Left lung (tissue), 10 donors: ENCODE measurements around the gene HSD11B2. TPM values are rescaled to one million over a fixed set of nuclear protein-coding genes. Genes with fewer than 3 reads are reported as not detected.

Source experiments
- ATAC-seq: fragments of 200-7000 bp; cut with Tn5 transposase; one replicate; pipeline ENCODE4 v1.9.1; 2020; ENCODE audit warnings: moderate library complexity
- DNase-seq, 4 donors: peaks; one replicate each; pipeline ENCODE4 v3.0.0-alpha.2; 2013 to 2020
- H3K27ac ChIP-seq, 2 donors: fragments of 200-600 bp; sonication (generic) in 1 of 2; one replicate each; pipeline versions ENCODE4 v1.5.0 to v1.8.0; 2020 to 2021
- H3K27me3 ChIP-seq, 2 donors: fragments of 200-600 bp; sonication (generic) in 1 of 2; one replicate each; pipeline versions ENCODE4 v1.5.0 to v1.8.0; 2020 to 2021
- H3K36me3 ChIP-seq, 2 donors: fragments of 200-600 bp; sonication (generic) in 1 of 2; one replicate each; pipeline versions ENCODE4 v1.5.0 to v1.8.0; 2020 to 2021
- H3K4me1 ChIP-seq, 2 donors: fragments of 200-600 bp; one replicate each; pipeline ENCODE4 v1.8.0; 2021
- H3K4me3 ChIP-seq, 2 donors: fragments of 200-600 bp; sonication (generic) in 1 of 2; one replicate each; pipeline versions ENCODE4 v1.5.0 to v1.8.0; 2020 to 2021; ENCODE audit warnings: mild to moderate bottlenecking in 1 of 2
- H3K9me3 ChIP-seq, 2 donors: fragments of 200-600 bp; sonication (generic) in 1 of 2; one replicate each; pipeline versions ENCODE4 v1.5.0 to v1.8.0; 2020 to 2021
- intact Hi-C, 2 donors: fragments of 100-400 bp; cut with DNase I; formaldehyde crosslinking; loops; one replicate each; pipeline versions ENCODE4 v1.11.2 to v1.14.2; 2022
- polyA plus RNA-seq, 6 donors: library from polyadenylated mRNA; unstranded; fragments of 120-200 nt; gene quantifications; one replicate each; pipeline ENCODE4 v1.2.1, GENCODE V29; 2013; ENCODE audit not compliant: insufficient read length in 6 of 6
- total RNA-seq, 2 donors: library from RNA; stranded (reverse); fragmentation: NEBNext Ultra II Directional; extraction: Animal tissue kit (Norgen Biotek cat#: 25700); gene quantifications; one replicate each; pipeline ENCODE4 v1.2.1, GENCODE V29; 2021
- TF ChIP-seq, protein P1 (sequence below), 2 donors: fragments of 200-600 bp; sonication (generic) in 1 of 2; IDR thresholded peaks; one replicate each; pipeline versions ENCODE4 v1.5.0 to v1.8.0; 2021; ENCODE audit warnings: antibody characterized with exemption in 2 of 2
- donor health status: DM: no; HTN: yes; CAD: no.
- donor health status: DM: no; HTN: no; CAD: no.

HSD11B2 gene
- total and polyA plus RNA-seq, 8 donors, result 2.5 to 81.1 (median 54.7) TPM

DNA sequence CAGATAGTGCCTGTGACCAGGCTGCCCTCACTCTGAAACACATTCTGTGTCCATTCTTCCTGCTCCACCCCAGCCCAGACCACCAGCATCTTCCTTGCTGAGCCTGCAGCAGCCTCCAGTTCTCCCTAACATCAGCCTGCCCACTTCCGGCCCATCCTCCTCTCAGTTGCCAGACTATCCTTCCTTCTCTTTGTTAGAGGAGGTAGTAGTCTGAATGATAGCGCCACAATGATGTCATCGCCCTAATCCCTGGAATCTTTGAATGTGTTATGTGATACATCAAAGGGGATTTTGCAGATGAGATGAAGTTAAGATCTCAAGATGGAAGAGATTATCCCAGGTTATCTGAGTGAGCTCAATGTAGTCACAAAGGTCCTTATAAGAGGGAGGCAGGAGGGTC, 11.4 kb upstream of the HSD11B2 start:
- intact Hi-C loops, result no loop called here
- TF ChIP-seq, protein P1, sequence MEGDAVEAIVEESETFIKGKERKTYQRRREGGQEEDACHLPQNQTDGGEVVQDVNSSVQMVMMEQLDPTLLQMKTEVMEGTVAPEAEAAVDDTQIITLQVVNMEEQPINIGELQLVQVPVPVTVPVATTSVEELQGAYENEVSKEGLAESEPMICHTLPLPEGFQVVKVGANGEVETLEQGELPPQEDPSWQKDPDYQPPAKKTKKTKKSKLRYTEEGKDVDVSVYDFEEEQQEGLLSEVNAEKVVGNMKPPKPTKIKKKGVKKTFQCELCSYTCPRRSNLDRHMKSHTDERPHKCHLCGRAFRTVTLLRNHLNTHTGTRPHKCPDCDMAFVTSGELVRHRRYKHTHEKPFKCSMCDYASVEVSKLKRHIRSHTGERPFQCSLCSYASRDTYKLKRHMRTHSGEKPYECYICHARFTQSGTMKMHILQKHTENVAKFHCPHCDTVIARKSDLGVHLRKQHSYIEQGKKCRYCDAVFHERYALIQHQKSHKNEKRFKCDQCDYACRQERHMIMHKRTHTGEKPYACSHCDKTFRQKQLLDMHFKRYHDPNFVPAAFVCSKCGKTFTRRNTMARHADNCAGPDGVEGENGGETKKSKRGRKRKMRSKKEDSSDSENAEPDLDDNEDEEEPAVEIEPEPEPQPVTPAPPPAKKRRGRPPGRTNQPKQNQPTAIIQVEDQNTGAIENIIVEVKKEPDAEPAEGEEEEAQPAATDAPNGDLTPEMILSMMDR (IDR thresholded peaks at IDR 0.05), result no peak
- Histone ChIP-seq H3K4me1 (peaks cover 3 to 25% of the 10 kb centered on the region in 2 donors), H3K4me3 (no peak overlapping the region), H3K27ac (no peak overlapping the region), H3K27me3 (peaks cover 0 to 26% of the 10 kb centered on the region in 2 donors), H3K9me3 (no peaks in the 10 kb centered on the region), H3K36me3 (no peaks in the 10 kb centered on the region)
- ATAC-seq, result no peak
- DNase-seq, result no peak

DNA sequence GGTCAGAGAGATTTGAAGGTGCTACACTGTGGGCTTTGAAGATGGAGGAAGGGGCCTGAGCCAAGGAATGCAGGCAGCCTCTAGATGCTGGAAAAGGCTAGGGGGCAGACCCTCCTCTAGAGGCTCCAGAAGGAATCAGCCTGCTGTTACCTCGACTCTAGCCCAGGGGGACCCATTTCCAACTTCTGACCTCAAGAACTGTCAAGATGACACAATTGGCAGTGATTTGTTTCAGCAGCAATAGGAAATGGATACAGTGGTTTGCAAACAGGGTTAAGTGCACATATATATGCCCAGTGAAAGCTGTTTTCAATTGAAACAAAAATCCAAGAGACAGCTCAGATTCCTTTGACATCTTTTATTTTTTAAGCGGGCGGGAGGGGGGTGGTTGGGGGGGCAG, 11.0 kb upstream of the HSD11B2 start:
- no peaks in the 10 kb centered on the region for H3K9me3 ChIP-seq
- no peaks in the 10 kb centered on the region for H3K36me3 ChIP-seq
- ATAC-seq (no peak), DNase-seq (no peak)
- intact Hi-C loops, result no loop called here
- TF ChIP-seq, protein P1 (IDR thresholded peaks at IDR 0.05), result no peak
- H3K27ac ChIP-seq, result no peak overlapping the region
- no peak overlapping the region for H3K4me3 ChIP-seq
- peaks cover 3 to 20% of the 10 kb centered on the region in 2 donors for H3K4me1 ChIP-seq
- peaks cover 0 to 30% of the 10 kb centered on the region in 2 donors for H3K27me3 ChIP-seq

DNA sequence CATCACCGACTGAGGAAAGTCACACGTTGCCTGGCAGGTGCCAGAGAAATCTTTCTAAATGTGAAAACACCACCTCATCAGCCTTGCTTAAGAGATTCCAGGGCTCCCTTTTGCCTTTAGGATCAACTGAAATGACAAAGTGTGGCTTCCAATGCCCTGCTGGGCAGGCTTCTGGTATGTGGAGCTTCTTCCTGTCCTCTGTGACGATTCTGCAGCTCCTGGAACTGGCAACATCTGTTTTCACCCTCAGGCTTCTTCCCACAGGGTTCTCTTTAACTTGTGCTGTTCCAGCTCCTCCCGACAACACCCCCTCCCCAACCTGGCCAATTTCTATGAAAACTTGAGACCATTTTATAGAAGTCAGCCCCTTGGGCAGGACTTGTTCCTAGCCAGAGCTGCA, 9.9 kb upstream of the HSD11B2 start:
- H3K4me3 ChIP-seq, result no peak overlapping the region
- DNase-seq (no peak), ATAC-seq (no peak)
- peaks cover 0 to 9% of the 10 kb centered on the region in 2 donors for H3K4me1 ChIP-seq
- intact Hi-C loops, result no loop called here
- peaks cover 0 to 25% of the 10 kb centered on the region in 2 donors for H3K27me3 ChIP-seq
- TF ChIP-seq, protein P1 (IDR thresholded peaks at IDR 0.05), result no peak
- no peaks in the 10 kb centered on the region for H3K36me3 ChIP-seq
- no peaks in the 10 kb centered on the region for H3K9me3 ChIP-seq
- H3K27ac ChIP-seq, result no peak overlapping the region

DNA sequence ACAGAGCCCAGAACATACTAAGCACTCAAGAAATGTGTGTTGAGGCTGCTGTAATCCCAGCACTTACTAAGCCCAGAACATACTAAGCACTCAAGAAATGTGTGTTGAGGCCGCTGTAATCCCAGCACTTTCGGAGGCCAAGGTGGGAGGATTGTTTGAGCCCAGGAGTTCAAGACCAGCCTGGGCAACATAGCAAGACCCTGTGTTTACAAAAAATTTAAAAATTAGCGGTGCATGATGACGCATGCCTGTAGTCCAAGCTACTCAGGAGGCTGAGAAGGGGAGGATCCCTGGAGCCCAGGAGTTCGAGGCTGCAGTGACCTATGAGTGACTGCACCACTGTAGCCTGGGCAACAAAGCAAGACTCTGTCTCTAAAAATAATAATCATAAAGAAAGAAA, 7.9 kb upstream of the HSD11B2 start:
- TF ChIP-seq, protein P1 (IDR thresholded peaks at IDR 0.05), result no peak
- H3K27ac ChIP-seq, result no peak overlapping the region
- peaks cover under 1 to 3% of the 10 kb centered on the region in 2 donors for H3K4me1 ChIP-seq
- ATAC-seq (no peak), DNase-seq (no peak)
- no peaks in the 10 kb centered on the region for H3K9me3 ChIP-seq
- peaks cover 0 to 16% of the 10 kb centered on the region in 2 donors for H3K27me3 ChIP-seq
- H3K4me3 ChIP-seq, result no peak overlapping the region
- no peaks in the 10 kb centered on the region for H3K36me3 ChIP-seq
- intact Hi-C loops, result no loop called here

DNA sequence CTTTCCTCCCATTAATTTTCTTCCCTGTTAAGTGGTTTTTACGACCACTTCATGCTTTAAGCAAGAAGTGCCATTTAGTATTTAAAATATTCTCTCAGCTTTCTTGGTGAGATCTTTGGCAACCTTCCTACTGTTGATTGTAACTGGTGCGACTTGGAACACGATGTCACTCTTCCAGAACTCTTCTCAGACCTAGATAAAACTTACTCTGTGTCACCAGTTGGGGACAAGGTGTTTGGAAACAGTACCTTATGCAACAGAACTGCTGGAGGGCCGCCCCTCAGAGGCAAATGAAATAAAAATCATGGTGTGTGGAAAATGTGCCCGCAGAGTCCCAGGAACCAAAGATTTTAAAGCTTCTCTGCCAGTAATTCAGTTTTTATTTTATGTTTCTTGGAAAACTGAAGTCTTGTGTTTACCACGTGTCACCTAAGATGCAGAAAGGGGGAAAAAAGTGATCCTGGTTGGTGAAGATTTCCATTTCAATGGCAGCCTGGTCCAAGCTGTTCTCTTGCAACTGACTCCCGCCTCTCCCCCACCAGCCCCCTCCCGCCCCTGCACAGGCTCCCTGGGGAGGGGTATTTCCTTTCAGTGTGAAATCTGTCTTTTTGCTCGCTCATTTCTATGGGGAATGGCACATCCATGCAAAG, 7.2 kb upstream of the HSD11B2 start:
- H3K4me3 ChIP-seq, result no peak overlapping the region
- H3K4me1 ChIP-seq, result peaks cover 4 to 9% of the 10 kb centered on the region in 2 donors
- H3K27me3 ChIP-seq, result peaks cover 0 to 23% of the 10 kb centered on the region in 2 donors
- no peaks in the 10 kb centered on the region for H3K36me3 ChIP-seq
- no peak overlapping the region for H3K27ac ChIP-seq
- no peaks in the 10 kb centered on the region for H3K9me3 ChIP-seq
- intact Hi-C loops, result no loop called here
- ATAC-seq (peak; percentile 21), DNase-seq (no peak)
- TF ChIP-seq, protein P1 (IDR thresholded peaks at IDR 0.05), result no peak
